Neural progenitor cell (in vitro differentiated cells): ENCODE data around the gene ERN1. TPM values are rescaled to one million over a fixed set of nuclear protein-coding genes. Genes with fewer than 3 reads are reported as not detected.

ENCODE experiments used
- DNase-seq: peaks from one replicate; pipeline ENCODE4 v3.0.0-alpha.2; 2016; ENCODE audit warnings: low spot score
- H2AFZ ChIP-seq: fragments of 200-600 bp; sonication (generic); replicated peaks from 2 replicates; pipeline ENCODE4 v1.6.1; 2016; ENCODE audit warnings: antibody characterized with exemption
- H3F3A ChIP-seq: fragments of 200-600 bp; sonication (generic); 2 replicates; pipeline ENCODE4 v1.6.1; 2016; ENCODE audit warnings: antibody characterized with exemption, low read depth
- H3K27ac ChIP-seq: fragments of 200-600 bp; sonication (generic); 2 replicates; pipeline ENCODE4 v1.5.1; 2016; ENCODE audit warnings: mild to moderate bottlenecking
- H3K27me3 ChIP-seq: fragments of 200-600 bp; sonication (generic); 2 replicates; pipeline ENCODE4 v1.6.1; 2016; ENCODE audit warnings: mild to moderate bottlenecking, moderate library complexity
- H3K36me3 ChIP-seq: fragments of 200-600 bp; sonication (generic); 2 replicates; pipeline ENCODE4 v1.5.1; 2016
- H3K4me1 ChIP-seq: fragments of 200-600 bp; sonication (generic); 2 replicates; pipeline ENCODE4 v1.6.1; 2016; ENCODE audit warnings: mixed run types
- H3K4me2 ChIP-seq: fragments of 200-600 bp; sonication (generic); 2 replicates; pipeline ENCODE4 v1.6.1; 2016
- H3K4me3 ChIP-seq: fragments of 200-600 bp; sonication (generic); 2 replicates; pipeline ENCODE4 v1.5.1; 2016
- H3K79me2 ChIP-seq: fragments of 200-600 bp; sonication (generic); 2 replicates; pipeline ENCODE4 v1.6.1; 2016; ENCODE audit warnings: low read depth
- H3K9ac ChIP-seq: fragments of 200-600 bp; sonication (generic); 2 replicates; pipeline ENCODE4 v1.6.1; 2016
- H3K9me3 ChIP-seq: fragments of 200-600 bp; sonication (generic); 2 replicates; pipeline ENCODE4 v1.5.1; 2016; ENCODE audit warnings: low read depth
- H4K20me1 ChIP-seq: fragments of 200-600 bp; sonication (generic); 2 replicates; pipeline ENCODE4 v1.6.1; 2016; ENCODE audit warnings: low read depth
- H3K27ac Mint-ChIP-seq: 3 replicates; pipeline ENCODE4 v1.8.0; 2021; ENCODE audit warnings: mixed read lengths
- H3K27me3 Mint-ChIP-seq: 2 replicates; pipeline ENCODE4 v1.8.0; 2022; ENCODE audit warnings: low read depth, mild to moderate bottlenecking, inconsistent platforms, moderate library complexity, mixed read lengths; ENCODE audit not compliant: insufficient read depth
- H3K36me3 Mint-ChIP-seq: 3 replicates; pipeline ENCODE4 v1.8.0; 2021; ENCODE audit warnings: mixed read lengths
- H3K4me1 Mint-ChIP-seq: 3 replicates; pipeline ENCODE4 v1.8.0; 2021; ENCODE audit warnings: mixed read lengths
- H3K4me3 Mint-ChIP-seq: 3 replicates; pipeline ENCODE4 v1.8.0; 2021; ENCODE audit warnings: mild to moderate bottlenecking, moderate library complexity, mixed read lengths
- H3K9me3 Mint-ChIP-seq: 3 replicates; pipeline ENCODE4 v1.8.0; 2020; ENCODE audit warnings: mixed read lengths
- CTCF ChIP-seq: fragments of 200-600 bp; sonication (generic); IDR thresholded peaks from 2 replicates; pipeline ENCODE4 v1.5.1; 2017; ENCODE audit warnings: antibody characterized with exemption, mild to moderate bottlenecking
- EZH2 ChIP-seq: fragments of 200-600 bp; sonication (generic); IDR thresholded peaks from 2 replicates; pipeline ENCODE4 v1.6.1; 2017; ENCODE audit warnings: antibody characterized with exemption, mild to moderate bottlenecking, moderate library complexity
- EZH2phosphoT487 ChIP-seq: fragments of 200-600 bp; sonication (generic); IDR thresholded peaks from 2 replicates; pipeline ENCODE4 v1.6.1; 2017; ENCODE audit warnings: antibody characterized with exemption
- total RNA-seq: library from RNA; depleted of rRNA; stranded (reverse); fragments of >200 nt; gene quantifications from 2 replicates; pipeline ENCODE4 v1.2.3, GENCODE V29; 2015; ENCODE audit warnings: low replicate concordance

Gene ERN1
- total RNA-seq, 1 donor from 2014 or later = 2.4 TPM

- Histone ChIP-seq H3K9ac (no peak overlapping the region), H3K27me3 (no peaks in the 10 kb centered on the region), H4K20me1 (no peaks in the 10 kb centered on the region), H3K4me3 (no peak overlapping the region), H3K27ac (no peak overlapping the region), H3K79me2 (no peaks in the 10 kb centered on the region), H3K4me2 (no peak overlapping the region), H2AFZ (no peak overlapping the region), H3K36me3 (no peaks in the 10 kb centered on the region), H3K9me3 (no peaks in the 10 kb centered on the region), H3K4me1 (no peaks in the 10 kb centered on the region), H3F3A (no peaks in the 10 kb centered on the region)
- DNase-seq = no peak
- Mint-ChIP-seq H3K9me3 (peaks cover 17% of the 10 kb centered on the region), H3K4me3 (no peak overlapping the region), H3K36me3 (peaks cover 39% of the 10 kb centered on the region), H3K4me1 (no peaks in the 10 kb centered on the region), H3K27ac (no peak overlapping the region), H3K27me3 (no peaks in the 10 kb centered on the region)
- TF ChIP-seq EZH2 (no peak), EZH2phosphoT487 (no peak), CTCF (no peak)
Measured at GRCh38 chr17:64066716-64067115, 63.2 kb downstream of the ERN1 start.

DNA sequence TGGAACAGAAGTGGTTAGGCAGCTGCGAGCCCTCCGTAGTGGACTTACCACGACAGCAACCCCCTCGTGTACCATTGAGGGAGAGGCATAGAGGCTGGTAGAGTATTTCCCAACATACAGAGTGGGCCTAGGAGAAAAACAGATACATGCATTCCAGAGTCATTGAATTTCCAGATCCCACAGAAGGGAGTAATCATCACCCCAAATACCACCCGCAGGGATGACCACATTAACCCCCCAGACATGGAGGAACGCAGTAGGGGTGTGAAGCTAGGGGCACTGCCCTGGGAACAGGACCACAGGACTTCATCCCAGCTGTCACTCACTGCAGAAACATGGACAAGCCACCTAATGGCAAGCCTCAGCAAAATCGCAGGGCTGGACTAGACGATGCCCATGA lies 64.8 kb downstream of the ERN1 start:
- Histone ChIP-seq H3K4me2 (no peak overlapping the region), H3K4me1 (no peaks in the 10 kb centered on the region), H3K9me3 (no peaks in the 10 kb centered on the region), H3K36me3 (no peaks in the 10 kb centered on the region), H3K4me3 (no peak overlapping the region), H2AFZ (no peak overlapping the region), H4K20me1 (no peaks in the 10 kb centered on the region), H3K27me3 (no peaks in the 10 kb centered on the region), H3K27ac (no peak overlapping the region), H3F3A (no peaks in the 10 kb centered on the region), H3K9ac (no peak overlapping the region), H3K79me2 (no peaks in the 10 kb centered on the region)
- Mint-ChIP-seq H3K4me3 (no peak overlapping the region), H3K27ac (no peak overlapping the region), H3K4me1 (no peaks in the 10 kb centered on the region), H3K36me3 (peaks cover 32% of the 10 kb centered on the region), H3K9me3 (peaks cover 17% of the 10 kb centered on the region), H3K27me3 (no peaks in the 10 kb centered on the region)
- no peak for TF ChIP-seq EZH2
- no peak for TF ChIP-seq EZH2phosphoT487
- no peak for DNase-seq

GRCh38 chr17:64064331-64064730 lies 65.6 kb downstream of the ERN1 start:
- H3K4me1 Mint-ChIP-seq = no peaks in the 10 kb centered on the region
- Histone ChIP-seq H3K79me2 (no peaks in the 10 kb centered on the region), H3F3A (no peaks in the 10 kb centered on the region), H3K4me2 (no peak overlapping the region), H3K27me3 (no peaks in the 10 kb centered on the region), H3K9ac (no peak overlapping the region), H3K4me1 (no peaks in the 10 kb centered on the region), H3K4me3 (no peak overlapping the region), H2AFZ (no peak overlapping the region), H4K20me1 (no peaks in the 10 kb centered on the region), H3K36me3 (no peaks in the 10 kb centered on the region), H3K9me3 (no peaks in the 10 kb centered on the region), H3K27ac (no peak overlapping the region)
- TF ChIP-seq EZH2 = no peak
- TF ChIP-seq CTCF = no peak
- TF ChIP-seq EZH2phosphoT487 = no peak
- peaks cover 11% of the 10 kb centered on the region for H3K9me3 Mint-ChIP-seq
- peaks cover 26% of the 10 kb centered on the region for H3K36me3 Mint-ChIP-seq
- no peaks in the 10 kb centered on the region for H3K27me3 Mint-ChIP-seq
- H3K4me3 Mint-ChIP-seq = no peak overlapping the region
- no peak overlapping the region for H3K27ac Mint-ChIP-seq
- DNase-seq = no peak

DNA sequence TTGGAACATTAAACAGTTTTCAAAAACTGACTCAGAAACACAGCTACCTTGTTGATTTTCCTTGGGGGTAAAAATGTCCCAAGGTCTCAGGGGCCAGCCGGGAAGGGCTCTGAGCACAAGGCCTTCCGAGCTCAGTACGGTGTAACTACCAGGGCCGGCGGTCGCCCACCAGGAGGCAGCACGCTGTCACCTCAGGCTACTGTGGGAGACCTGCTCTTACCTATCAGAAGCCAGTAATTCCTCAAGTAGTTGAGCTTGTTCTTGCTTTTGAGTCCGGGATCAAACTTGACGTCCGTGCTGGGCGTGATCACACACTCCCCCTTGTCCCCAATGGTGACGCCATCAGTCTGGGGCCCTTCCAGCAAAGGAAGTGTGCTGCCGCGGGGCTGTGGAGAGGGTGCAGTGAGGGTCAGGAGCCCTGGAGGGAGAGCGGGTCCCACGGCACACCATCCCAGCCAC lies 66.1 kb downstream of the ERN1 start:
- H3K79me2 ChIP-seq = no peaks in the 10 kb centered on the region
- Mint-ChIP-seq H3K9me3 (peaks cover 5% of the 10 kb centered on the region), H3K4me3 (no peak overlapping the region), H3K27ac (no peak overlapping the region), H3K36me3 (peaks cover 21% of the 10 kb centered on the region), H3K4me1 (no peaks in the 10 kb centered on the region), H3K27me3 (no peaks in the 10 kb centered on the region)
- TF ChIP-seq CTCF (peak; percentile 73), EZH2phosphoT487 (no peak)
- peak; percentile 78 for DNase-seq
- no peaks in the 10 kb centered on the region for H3K27me3 ChIP-seq
- peak overlapping the region; percentile 63 for H2AFZ ChIP-seq
- no peaks in the 10 kb centered on the region for H3K36me3 ChIP-seq
- H4K20me1 ChIP-seq = no peaks in the 10 kb centered on the region
- no peak overlapping the region for H3K27ac ChIP-seq
- no peaks in the 10 kb centered on the region for H3K9me3 ChIP-seq
- H3K9ac ChIP-seq = no peak overlapping the region
- peak overlapping the region; percentile 38 for H3K4me2 ChIP-seq
- no peaks in the 10 kb centered on the region for H3K4me1 ChIP-seq
- H3K4me3 ChIP-seq = no peak overlapping the region
- H3F3A ChIP-seq = no peaks in the 10 kb centered on the region
